Fibroblast of lung (primary cell): ENCODE results near the gene BAG3. TPM values are rescaled to one million over a fixed set of nuclear protein-coding genes. Genes with fewer than 3 reads are reported as not detected.

ENCODE experiments used
- DNase-seq, 2 donors: peaks; one replicate each; pipeline versions ENCODE4 v3.0.0 to v3.0.0-alpha.2; 2010; ENCODE audit warnings: low read depth in 2 of 2
- H2AFZ ChIP-seq: 2 replicates; pipeline ENCODE4 v1.5.1; 2012; ENCODE audit warnings: low read length, control low read depth, inconsistent platforms
- H3K27ac ChIP-seq: 2 replicates; pipeline ENCODE4 v1.5.1; 2011; ENCODE audit warnings: low read length, control low read depth; ENCODE audit not compliant: insufficient read depth
- H3K27me3 ChIP-seq: 2 replicates; pipeline ENCODE4 v1.5.1; 2011; ENCODE audit warnings: mild to moderate bottlenecking, low read length; ENCODE audit not compliant: control insufficient read depth, insufficient read depth
- H3K36me3 ChIP-seq: 2 replicates; pipeline ENCODE4 v1.5.1; 2011; ENCODE audit warnings: low read length; ENCODE audit not compliant: control insufficient read depth, insufficient read depth
- H3K4me1 ChIP-seq: 2 replicates; pipeline ENCODE4 v1.5.1; 2011; ENCODE audit warnings: low read length; ENCODE audit not compliant: control insufficient read depth, insufficient read depth; ENCODE audit errors: extremely low read depth
- H3K4me2 ChIP-seq: 2 replicates; pipeline ENCODE4 v1.5.1; 2011; ENCODE audit warnings: low read length, control low read depth; ENCODE audit not compliant: insufficient read depth; ENCODE audit errors: extremely low read depth
- H3K4me3 ChIP-seq, 4 experiments: fragments of 200-600 bp in 1 of 4; sonication (generic) in 1 of 4; replicated peaks in 1 of 4; 2 replicates each; pipeline ENCODE4 v1.5.1; 2011 to 2016; ENCODE audit warnings: low read length in 4 of 4, low read depth in 3 of 4, mild to moderate bottlenecking in 3 of 4, control low read depth in 2 of 4, inconsistent platforms in 1 of 4, mixed read lengths in 1 of 4; ENCODE audit not compliant: insufficient read depth in 1 of 4; ENCODE audit errors: control extremely low read depth in 1 of 4
- H3K79me2 ChIP-seq: 2 replicates; pipeline ENCODE4 v1.5.1; 2012; ENCODE audit warnings: mild to moderate bottlenecking, low read length, inconsistent platforms; ENCODE audit not compliant: control insufficient read depth, insufficient read depth
- H3K9ac ChIP-seq: 2 replicates; pipeline ENCODE4 v1.5.1; 2011; ENCODE audit warnings: mild to moderate bottlenecking, low read length, control low read depth; ENCODE audit not compliant: insufficient read depth
- H3K9me3 ChIP-seq: 2 replicates; pipeline ENCODE4 v1.5.1; 2012; ENCODE audit warnings: low read depth, low read length; ENCODE audit not compliant: control insufficient read depth, insufficient read depth
- H4K20me1 ChIP-seq: 2 replicates; pipeline ENCODE4 v1.5.1; 2011; ENCODE audit warnings: low read length; ENCODE audit not compliant: control insufficient read depth, insufficient read depth; ENCODE audit errors: extremely low read depth
- EZH2 ChIP-seq: IDR thresholded peaks from 2 replicates; pipeline ENCODE4 v1.5.1; 2012; ENCODE audit warnings: low read length, control low read depth, mild to moderate bottlenecking; ENCODE audit errors: missing control alignments
- polyA plus RNA-seq, 2 donors: library from polyadenylated mRNA; depleted of rRNA in 1 of 2; stranded (reverse) in 1 of 2; unstranded in 1 of 2; fragments of >200 nt; gene quantifications; 2 replicates each; pipeline ENCODE4 v1.2.1, GENCODE V29; 2011 to 2012; ENCODE audit warnings: missing spikeins in 1 of 2
- total RNA-seq: library from RNA; depleted of rRNA; stranded (reverse); fragments of >200 nt; gene quantifications from 2 replicates; pipeline ENCODE4 v1.2.1, GENCODE V29; 2014
- TF ChIP-seq, protein P1 (sequence below), 2 donors: IDR thresholded peaks in 1 of 2; conservative IDR thresholded peaks in 1 of 2; 1 replicate in 1 of 2; 2 replicates in 1 of 2; pipeline ENCODE4 v1.5.1; 2011 to 2012; ENCODE audit warnings: low read length in 2 of 2, control low read depth in 1 of 2, inconsistent platforms in 1 of 2, low read depth in 1 of 2, mild to moderate bottlenecking in 1 of 2

Gene BAG3
- total and polyA plus RNA-seq, 2 donors (not counting 1 experiment from before 2014, with no cell fraction given), result 8.4 to 20.0 TPM

DNA sequence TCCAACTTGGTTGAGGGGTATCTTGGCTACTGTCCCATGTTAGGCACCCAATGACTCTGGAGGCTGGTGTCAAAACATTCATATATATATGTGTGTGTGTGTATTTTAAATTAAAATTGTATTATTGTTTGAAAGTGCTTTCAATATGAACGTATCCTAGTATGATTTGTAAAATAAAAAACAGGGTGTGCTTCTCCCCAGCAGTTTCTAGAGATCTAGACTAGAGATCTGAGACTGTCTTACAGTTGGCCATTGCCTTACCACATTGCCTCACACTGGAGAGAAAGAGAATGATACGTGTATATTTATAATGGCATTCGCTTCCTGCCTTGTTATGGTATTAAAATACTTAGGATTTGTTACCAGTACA lies 1.2 kb downstream of the BAG3 start:
- Histone ChIP-seq H3K9ac (peak overlapping the region; percentile 95), H3K4me3 (peak overlapping the region; percentile 68 to 90 (median 86)), H3K27ac (peak overlapping the region; percentile 94), H3K79me2 (peaks cover 59% of the 10 kb centered on the region), H2AFZ (no peak overlapping the region), H3K9me3 (no peaks in the 10 kb centered on the region), H3K36me3 (no peaks in the 10 kb centered on the region), H3K27me3 (no peaks in the 10 kb centered on the region), H3K4me1 (peaks cover 26% of the 10 kb centered on the region), H3K4me2 (peak overlapping the region; percentile 70), H4K20me1 (peaks cover 2% of the 10 kb centered on the region)
- TF ChIP-seq EZH2, result no peak
- TF ChIP-seq, protein P1, sequence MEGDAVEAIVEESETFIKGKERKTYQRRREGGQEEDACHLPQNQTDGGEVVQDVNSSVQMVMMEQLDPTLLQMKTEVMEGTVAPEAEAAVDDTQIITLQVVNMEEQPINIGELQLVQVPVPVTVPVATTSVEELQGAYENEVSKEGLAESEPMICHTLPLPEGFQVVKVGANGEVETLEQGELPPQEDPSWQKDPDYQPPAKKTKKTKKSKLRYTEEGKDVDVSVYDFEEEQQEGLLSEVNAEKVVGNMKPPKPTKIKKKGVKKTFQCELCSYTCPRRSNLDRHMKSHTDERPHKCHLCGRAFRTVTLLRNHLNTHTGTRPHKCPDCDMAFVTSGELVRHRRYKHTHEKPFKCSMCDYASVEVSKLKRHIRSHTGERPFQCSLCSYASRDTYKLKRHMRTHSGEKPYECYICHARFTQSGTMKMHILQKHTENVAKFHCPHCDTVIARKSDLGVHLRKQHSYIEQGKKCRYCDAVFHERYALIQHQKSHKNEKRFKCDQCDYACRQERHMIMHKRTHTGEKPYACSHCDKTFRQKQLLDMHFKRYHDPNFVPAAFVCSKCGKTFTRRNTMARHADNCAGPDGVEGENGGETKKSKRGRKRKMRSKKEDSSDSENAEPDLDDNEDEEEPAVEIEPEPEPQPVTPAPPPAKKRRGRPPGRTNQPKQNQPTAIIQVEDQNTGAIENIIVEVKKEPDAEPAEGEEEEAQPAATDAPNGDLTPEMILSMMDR (conservative IDR thresholded peaks at IDR 0.05 in 1 of 2, IDR thresholded peaks at IDR 0.05 in 1 of 2; ENCODE audit: low read depth in 1 of 2, low read length in 2 of 2), result peak; percentile 22 to 40
- DNase-seq, result peak; percentile 70 to 83

DNA sequence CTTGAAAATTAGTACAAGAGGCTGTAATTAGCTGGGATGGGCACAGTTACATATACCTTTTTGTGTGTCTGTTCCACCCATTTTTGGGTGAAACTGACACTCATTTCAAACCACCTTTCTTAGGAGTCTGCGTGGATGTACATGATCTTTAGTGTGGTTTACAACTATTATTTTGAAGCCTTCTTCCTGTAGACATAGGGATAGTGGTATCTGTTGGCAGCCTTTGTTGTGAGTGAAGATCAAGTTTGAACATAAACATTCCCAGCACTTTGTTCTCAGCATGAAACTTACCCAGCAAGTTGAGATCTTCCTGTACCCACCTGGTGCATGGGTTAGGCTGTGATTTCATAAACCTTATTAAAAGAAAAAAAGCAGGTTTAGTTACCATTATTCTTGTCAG lies 2.0 kb downstream of the BAG3 start:
- Histone ChIP-seq H3K4me3 (peak overlapping the region; percentile 68 to 90 (median 86)), H3K36me3 (peaks cover 1% of the 10 kb centered on the region), H3K27me3 (no peaks in the 10 kb centered on the region), H2AFZ (no peak overlapping the region), H4K20me1 (peaks cover 2% of the 10 kb centered on the region), H3K4me2 (peak overlapping the region; percentile 70), H3K9ac (no peak overlapping the region), H3K4me1 (peaks cover 34% of the 10 kb centered on the region), H3K9me3 (no peaks in the 10 kb centered on the region), H3K27ac (no peak overlapping the region), H3K79me2 (peaks cover 67% of the 10 kb centered on the region)
- TF ChIP-seq EZH2, result no peak
- TF ChIP-seq, protein P1 (conservative IDR thresholded peaks at IDR 0.05 in 1 of 2, IDR thresholded peaks at IDR 0.05 in 1 of 2; ENCODE audit: low read depth in 1 of 2, low read length in 2 of 2), result no peak
- no peak for DNase-seq

DNA sequence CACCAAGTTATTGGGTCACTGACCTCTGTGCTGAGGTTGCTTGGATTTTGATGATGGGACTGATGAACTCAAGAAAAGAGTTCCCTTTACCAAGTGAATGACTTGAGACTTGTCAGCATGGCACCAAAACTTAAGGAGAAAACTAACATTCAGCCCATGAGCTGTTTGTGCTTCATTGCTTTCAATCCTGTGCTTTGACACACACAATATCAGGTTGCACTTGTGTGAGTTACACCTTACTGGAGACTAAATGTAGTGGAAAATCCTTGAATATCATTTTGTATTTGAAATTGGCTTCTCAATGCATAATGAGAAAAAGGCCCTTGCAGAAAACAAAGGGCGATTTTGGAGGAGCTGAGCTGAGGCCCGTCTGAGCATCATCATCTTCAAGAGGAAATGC lies 2.7 kb downstream of the BAG3 start:
- Histone ChIP-seq H3K36me3 (peaks cover 1% of the 10 kb centered on the region), H3K79me2 (peaks cover 73% of the 10 kb centered on the region), H3K9ac (no peak overlapping the region), H3K27me3 (no peaks in the 10 kb centered on the region), H4K20me1 (peaks cover 2% of the 10 kb centered on the region), H2AFZ (no peak overlapping the region), H3K4me1 (peaks cover 39% of the 10 kb centered on the region), H3K4me3 (peak overlapping the region; percentile 68 to 90 (median 86)), H3K27ac (peak overlapping the region; percentile 72), H3K9me3 (no peaks in the 10 kb centered on the region), H3K4me2 (peak overlapping the region; percentile 70)
- DNase-seq, result no peak
- TF ChIP-seq, protein P1 (conservative IDR thresholded peaks at IDR 0.05 in 1 of 2, IDR thresholded peaks at IDR 0.05 in 1 of 2; ENCODE audit: low read depth in 1 of 2, low read length in 2 of 2), result no peak
- TF ChIP-seq EZH2, result no peak
